K562 (cell line): ENCODE results near the gene LCMT2. TPM values are rescaled to one million over a fixed set of nuclear protein-coding genes. Genes with fewer than 3 reads are reported as not detected.

Experiments used
- CHD2 ChIP-seq: IDR thresholded peaks from 2 replicates; pipeline ENCODE4 v1.6.1; 2011; ENCODE audit warnings: low read depth, low read length
- ETS2 ChIP-seq: IDR thresholded peaks from 2 replicates; pipeline ENCODE4 v1.6.1; 2016; ENCODE audit warnings: borderline replicate concordance, missing genetic modification characterization, mild to moderate bottlenecking, moderate library complexity, missing compliant biosample characterization; ENCODE audit not compliant: poor library complexity, severe bottlenecking
- FOXA1 ChIP-seq: fragments of 450-650 bp; IDR thresholded peaks from 2 replicates; pipeline ENCODE4 v1.6.1; 2016; ENCODE audit warnings: mild to moderate bottlenecking, borderline replicate concordance
- HDAC1 ChIP-seq, 2 experiments: fragments of 450-650 bp; IDR thresholded peaks; 2 replicates each; pipeline ENCODE4 v1.6.1; 2016 to 2017; ENCODE audit warnings: inconsistent platforms in 1 of 2, mild to moderate bottlenecking in 1 of 2, moderate library complexity in 1 of 2
- MIER1 ChIP-seq: fragments of 450-650 bp; IDR thresholded peaks from 2 replicates; pipeline ENCODE4 v1.6.1; 2016; ENCODE audit warnings: antibody characterized with exemption, mild to moderate bottlenecking, low read depth
- NFXL1 ChIP-seq: fragments of 450-650 bp; formaldehyde crosslinking; IDR thresholded peaks from 2 replicates; pipeline ENCODE4 v1.4.0; 2021; ENCODE audit warnings: mild to moderate bottlenecking
- NFYB ChIP-seq: IDR thresholded peaks from 2 replicates; pipeline ENCODE4 v1.6.1; 2011; ENCODE audit warnings: mild to moderate bottlenecking, moderate library complexity; ENCODE audit not compliant: insufficient read length; ENCODE audit errors: extremely low read depth
- POLR2B ChIP-seq: fragments of 450-650 bp; IDR thresholded peaks from 2 replicates; pipeline ENCODE4 v1.6.1; 2018; ENCODE audit warnings: low read depth; ENCODE audit not compliant: partially characterized antibody
- PTRF ChIP-seq: fragments of 450-650 bp; IDR thresholded peaks from 2 replicates; pipeline ENCODE4 v1.6.1; 2016; ENCODE audit warnings: mild to moderate bottlenecking, missing genetic modification characterization, missing compliant biosample characterization
- RAD51 ChIP-seq: fragments of 450-650 bp; IDR thresholded peaks from 2 replicates; pipeline ENCODE4 v1.7.1; 2016; ENCODE audit warnings: low read depth, mild to moderate bottlenecking, borderline replicate concordance
- RBM14 ChIP-seq: fragments of 200-400 bp; formaldehyde crosslinking; IDR thresholded peaks from 2 replicates; pipeline ENCODE4 v1.6.1; 2018; ENCODE audit warnings: low read depth, mild to moderate bottlenecking, low read length, moderate library complexity, borderline replicate concordance; ENCODE audit not compliant: insufficient read depth
- SMAD1 ChIP-seq: fragments of 150-350 bp; IDR thresholded peaks from 2 replicates; pipeline ENCODE4 v1.6.1; 2014; ENCODE audit warnings: low read length, low read depth; ENCODE audit not compliant: partially characterized antibody
- TAF9B ChIP-seq: fragments of 450-650 bp; IDR thresholded peaks from 2 replicates; pipeline ENCODE4 v1.6.1; 2018; ENCODE audit warnings: mild to moderate bottlenecking; ENCODE audit not compliant: partially characterized antibody
- TEAD1 ChIP-seq, 2 experiments: fragments of 450-650 bp in 1 of 2; sonication (generic) in 1 of 2; formaldehyde crosslinking; IDR thresholded peaks; 2 replicates each; pipeline versions ENCODE4 v1.4.0 to v1.8.0; 2020 to 2022; ENCODE audit warnings: mild to moderate bottlenecking in 2 of 2, missing genetic modification reagents in 1 of 2
- ZNF232 ChIP-seq: sonication (generic); formaldehyde crosslinking; IDR thresholded peaks from 2 replicates; pipeline ENCODE4 v1.8.0; 2022; ENCODE audit warnings: mild to moderate bottlenecking, missing genetic modification reagents
- ZNF24 ChIP-seq: fragments of 450-650 bp; IDR thresholded peaks from 2 replicates; pipeline ENCODE4 v1.6.1; 2016
- ZNF436 ChIP-seq: fragments of 250-450, 450-650 bp; sonication (Bioruptor Pico); formaldehyde crosslinking; IDR thresholded peaks from 2 replicates; pipeline ENCODE4 v1.7.0; 2020; ENCODE audit warnings: mild to moderate bottlenecking
- polyA plus RNA-seq, 8 experiments: library from polyadenylated mRNA; depleted of rRNA in 4 of 8; stranded (reverse) in 5 of 8; unstranded in 3 of 8; fragments of >200 nt; fragmentation: Nextera tagmentation in 2 of 8; fragmentation: Illumina TruSeq in 1 of 8; extraction: Ambion mirVana in 2 of 8; extraction: Trizol in 1 of 8; gene quantifications; 2 replicates each; pipeline versions ENCODE4 v1.2.1 to v1.2.3, GENCODE V29; 2011 to 2014; ENCODE audit warnings: inconsistent platforms in 1 of 8, missing spikeins in 1 of 8
- total RNA-seq, 7 experiments: library from RNA; depleted of rRNA in 6 of 7; stranded (reverse); fragments of >200 nt in 6 of 7; fragmentation: Illumina TruSeq in 2 of 7; extraction: Trizol in 2 of 7; gene quantifications; 2 replicates each; pipeline versions ENCODE4 v1.2.1 to v1.2.3, GENCODE V29; 2011 to 2021; ENCODE audit warnings: low replicate concordance in 1 of 7
- TF ChIP-seq, protein P1 (sequence below): sonication (generic); formaldehyde crosslinking; IDR thresholded peaks from 2 replicates; pipeline ENCODE4 v1.8.0; 2022; ENCODE audit warnings: missing genetic modification reagents, mild to moderate bottlenecking, borderline replicate concordance
- TF ChIP-seq, protein P2 (sequence below): IDR thresholded peaks from 3 replicates; pipeline ENCODE4 v1.6.1; 2011; ENCODE audit warnings: borderline replicate concordance, mild to moderate bottlenecking, moderate library complexity; ENCODE audit not compliant: insufficient read length; ENCODE audit errors: extremely low read depth
- TF ChIP-seq, protein P3 (sequence below): fragments of 250-450 bp; sonication (Bioruptor Pico); IDR thresholded peaks from 2 replicates; pipeline ENCODE4 v1.4.0; 2020; ENCODE audit warnings: mild to moderate bottlenecking

The LCMT2 gene
- total and polyA plus RNA-seq, 9 of the 15 experiments (the other 6 are each of a cell fraction or from before 2014, with no cell fraction given): 2.5 to 22.3 (median 15.2) TPM

DNA sequence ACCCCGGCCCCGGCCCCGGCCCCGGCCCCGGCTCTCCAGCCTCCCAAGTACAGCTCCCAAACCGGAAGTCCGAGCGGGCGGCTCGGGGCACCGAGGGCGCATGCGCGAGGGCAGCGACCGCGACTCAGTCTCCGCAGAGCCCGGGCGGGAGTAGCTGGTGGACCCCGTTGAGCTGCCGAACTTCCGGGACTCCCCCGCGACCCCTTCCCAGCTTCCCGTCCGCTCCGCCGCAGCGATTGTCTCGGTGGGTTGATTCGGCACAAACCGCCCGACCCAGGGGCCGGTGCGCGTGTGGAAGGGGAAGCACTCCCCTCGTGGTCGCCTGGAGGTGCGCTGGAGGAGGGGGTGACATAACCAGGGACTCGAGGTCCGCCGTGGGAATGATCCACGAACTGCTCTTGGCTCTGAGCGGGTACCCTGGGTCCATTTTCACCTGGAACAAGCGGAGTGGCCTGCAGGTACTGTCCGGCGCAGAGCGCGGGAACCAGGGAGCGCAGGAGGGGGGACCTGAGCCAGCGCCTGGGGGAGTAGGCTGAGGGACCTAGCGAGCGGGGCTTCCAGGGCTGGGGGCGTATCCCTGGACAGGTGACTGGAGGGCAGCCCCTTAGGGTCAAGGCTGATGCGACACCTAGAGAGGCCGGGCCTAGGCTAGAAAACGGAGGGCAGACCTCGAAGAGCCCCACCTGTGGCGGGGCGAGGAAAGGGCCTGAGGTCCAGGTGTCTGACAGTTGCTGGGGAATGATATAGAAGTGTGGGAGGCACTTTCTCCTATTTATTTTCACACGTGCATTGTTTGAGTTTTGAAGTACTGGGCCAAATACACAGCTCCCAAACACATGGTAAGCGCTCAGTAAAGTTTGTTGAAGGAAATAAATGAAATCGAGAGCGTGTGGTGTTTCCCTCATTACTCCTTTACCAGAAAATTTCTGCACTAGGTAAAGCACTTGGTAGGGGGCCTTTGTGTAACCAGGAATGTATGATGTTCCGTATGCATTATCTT is 40.9 kb upstream of the LCMT2 start, which contains the start of the genes TUBGCP4 and ZSCAN29 (continued):
- TF ChIP-seq, protein P1, sequence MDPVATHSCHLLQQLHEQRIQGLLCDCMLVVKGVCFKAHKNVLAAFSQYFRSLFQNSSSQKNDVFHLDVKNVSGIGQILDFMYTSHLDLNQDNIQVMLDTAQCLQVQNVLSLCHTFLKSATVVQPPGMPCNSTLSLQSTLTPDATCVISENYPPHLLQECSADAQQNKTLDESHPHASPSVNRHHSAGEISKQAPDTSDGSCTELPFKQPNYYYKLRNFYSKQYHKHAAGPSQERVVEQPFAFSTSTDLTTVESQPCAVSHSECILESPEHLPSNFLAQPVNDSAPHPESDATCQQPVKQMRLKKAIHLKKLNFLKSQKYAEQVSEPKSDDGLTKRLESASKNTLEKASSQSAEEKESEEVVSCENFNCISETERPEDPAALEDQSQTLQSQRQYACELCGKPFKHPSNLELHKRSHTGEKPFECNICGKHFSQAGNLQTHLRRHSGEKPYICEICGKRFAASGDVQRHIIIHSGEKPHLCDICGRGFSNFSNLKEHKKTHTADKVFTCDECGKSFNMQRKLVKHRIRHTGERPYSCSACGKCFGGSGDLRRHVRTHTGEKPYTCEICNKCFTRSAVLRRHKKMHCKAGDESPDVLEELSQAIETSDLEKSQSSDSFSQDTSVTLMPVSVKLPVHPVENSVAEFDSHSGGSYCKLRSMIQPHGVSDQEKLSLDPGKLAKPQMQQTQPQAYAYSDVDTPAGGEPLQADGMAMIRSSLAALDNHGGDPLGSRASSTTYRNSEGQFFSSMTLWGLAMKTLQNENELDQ (CRISPR knock-in tag): no peak
- TF ChIP-seq POLR2B (peak; percentile 75), TAF9B (peak; percentile 60), RAD51 (peak; percentile 40; the same call in 1 of the 2 replicates), ZNF436 (CRISPR knock-in tag) (no peak), HDAC1 (IDR thresholded peaks at IDR 0.05) (peak in 1 of 2 experiments; percentile 81; a peak in 1 of 4 replicates), RBM14 (peak; percentile 88; the same call in 1 of the 2 replicates), MIER1 (0 out of 2 replicates have a peak, but pooled peaks have one; percentile 63), PTRF (no peak), FOXA1 (no peak), TEAD1 (CRISPR knock-in tag; IDR thresholded peaks at IDR 0.05) (peak in 1 of 2 experiments; percentile 77; a peak in 2 of 4 replicates), ZNF24 (no peak), ZNF232 (CRISPR knock-in tag) (no peak), NFYB (no peak), CHD2 (no peak), ETS2 (tag) (no peak), NFXL1 (CRISPR knock-in tag) (no peak), SMAD1 (no peak)
- TF ChIP-seq, protein P2, sequence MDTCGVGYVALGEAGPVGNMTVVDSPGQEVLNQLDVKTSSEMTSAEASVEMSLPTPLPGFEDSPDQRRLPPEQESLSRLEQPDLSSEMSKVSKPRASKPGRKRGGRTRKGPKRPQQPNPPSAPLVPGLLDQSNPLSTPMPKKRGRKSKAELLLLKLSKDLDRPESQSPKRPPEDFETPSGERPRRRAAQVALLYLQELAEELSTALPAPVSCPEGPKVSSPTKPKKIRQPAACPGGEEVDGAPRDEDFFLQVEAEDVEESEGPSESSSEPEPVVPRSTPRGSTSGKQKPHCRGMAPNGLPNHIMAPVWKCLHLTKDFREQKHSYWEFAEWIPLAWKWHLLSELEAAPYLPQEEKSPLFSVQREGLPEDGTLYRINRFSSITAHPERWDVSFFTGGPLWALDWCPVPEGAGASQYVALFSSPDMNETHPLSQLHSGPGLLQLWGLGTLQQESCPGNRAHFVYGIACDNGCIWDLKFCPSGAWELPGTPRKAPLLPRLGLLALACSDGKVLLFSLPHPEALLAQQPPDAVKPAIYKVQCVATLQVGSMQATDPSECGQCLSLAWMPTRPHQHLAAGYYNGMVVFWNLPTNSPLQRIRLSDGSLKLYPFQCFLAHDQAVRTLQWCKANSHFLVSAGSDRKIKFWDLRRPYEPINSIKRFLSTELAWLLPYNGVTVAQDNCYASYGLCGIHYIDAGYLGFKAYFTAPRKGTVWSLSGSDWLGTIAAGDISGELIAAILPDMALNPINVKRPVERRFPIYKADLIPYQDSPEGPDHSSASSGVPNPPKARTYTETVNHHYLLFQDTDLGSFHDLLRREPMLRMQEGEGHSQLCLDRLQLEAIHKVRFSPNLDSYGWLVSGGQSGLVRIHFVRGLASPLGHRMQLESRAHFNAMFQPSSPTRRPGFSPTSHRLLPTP: no peak
- TF ChIP-seq, protein P3, sequence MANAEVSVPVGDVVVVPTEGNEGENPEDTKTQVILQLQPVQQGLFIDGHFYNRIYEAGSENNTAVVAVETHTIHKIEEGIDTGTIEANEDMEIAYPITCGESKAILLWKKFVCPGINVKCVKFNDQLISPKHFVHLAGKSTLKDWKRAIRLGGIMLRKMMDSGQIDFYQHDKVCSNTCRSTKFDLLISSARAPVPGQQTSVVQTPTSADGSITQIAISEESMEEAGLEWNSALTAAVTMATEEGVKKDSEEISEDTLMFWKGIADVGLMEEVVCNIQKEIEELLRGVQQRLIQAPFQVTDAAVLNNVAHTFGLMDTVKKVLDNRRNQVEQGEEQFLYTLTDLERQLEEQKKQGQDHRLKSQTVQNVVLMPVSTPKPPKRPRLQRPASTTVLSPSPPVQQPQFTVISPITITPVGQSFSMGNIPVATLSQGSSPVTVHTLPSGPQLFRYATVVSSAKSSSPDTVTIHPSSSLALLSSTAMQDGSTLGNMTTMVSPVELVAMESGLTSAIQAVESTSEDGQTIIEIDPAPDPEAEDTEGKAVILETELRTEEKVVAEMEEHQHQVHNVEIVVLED (CRISPR knock-in tag): no peak
